Endodermal cell (in vitro differentiated cells): ENCODE data around the gene NXPE1. TPM values are rescaled to one million over a fixed set of nuclear protein-coding genes. Genes with fewer than 3 reads are reported as not detected.
A peak's percentile ranks its signal among the peaks of the same experiment; 100 is the strongest.
"Not testable (repeated sequence)": the region's sequence is repeated elsewhere in the genome, so short reads cannot be mapped to it uniquely, and the experiment has no call there.

Experiments
- DNase-seq: peaks from one replicate; pipeline ENCODE4 v3.0.0-alpha.2; 2017
- H3K27ac ChIP-seq: 2 replicates; pipeline ENCODE4 v1.5.1; 2013; ENCODE audit warnings: mild to moderate bottlenecking, low read depth, low read length, moderate library complexity
- H3K27me3 ChIP-seq: 2 replicates; pipeline ENCODE4 v1.6.1; 2013; ENCODE audit warnings: mild to moderate bottlenecking, low read length, moderate library complexity; ENCODE audit not compliant: insufficient read depth, control insufficient read depth, poor library complexity, severe bottlenecking
- H3K36me3 ChIP-seq: 2 replicates; pipeline ENCODE4 v1.7.0; 2013; ENCODE audit warnings: mild to moderate bottlenecking, low read length, moderate library complexity; ENCODE audit not compliant: control insufficient read depth, insufficient read depth
- H3K4me1 ChIP-seq: one replicate; pipeline ENCODE4 v1.7.0; 2013; ENCODE audit warnings: low read length; ENCODE audit not compliant: control insufficient read depth, insufficient read depth
- H3K4me3 ChIP-seq: 2 replicates; pipeline ENCODE4 v1.5.1; 2013; ENCODE audit warnings: mild to moderate bottlenecking, low read length, moderate library complexity
- H3K9ac ChIP-seq: 2 replicates; pipeline ENCODE4 v1.6.1; 2013; ENCODE audit warnings: mild to moderate bottlenecking, low read length, moderate library complexity; ENCODE audit not compliant: poor library complexity, severe bottlenecking; ENCODE audit errors: extremely low read depth
- H3K9me3 ChIP-seq: 2 replicates; pipeline ENCODE4 v1.6.1; 2013; ENCODE audit warnings: mild to moderate bottlenecking, low read length, moderate library complexity; ENCODE audit not compliant: control insufficient read depth
- H3K27ac Mint-ChIP-seq: 2 replicates; pipeline ENCODE4 v1.8.0; 2020; ENCODE audit warnings: mixed read lengths
- H3K27me3 Mint-ChIP-seq: 2 replicates; pipeline ENCODE4 v1.8.0; 2021; ENCODE audit warnings: mild to moderate bottlenecking, mixed read lengths; ENCODE audit not compliant: insufficient read depth
- H3K36me3 Mint-ChIP-seq: 2 replicates; pipeline ENCODE4 v1.8.0; 2020; ENCODE audit warnings: low read depth, mixed read lengths
- H3K4me1 Mint-ChIP-seq: 2 replicates; pipeline ENCODE4 v1.8.0; 2020; ENCODE audit warnings: mixed read lengths
- H3K4me3 Mint-ChIP-seq: 2 replicates; pipeline ENCODE4 v1.8.0; 2020; ENCODE audit warnings: mild to moderate bottlenecking, moderate library complexity, mixed read lengths
- H3K9me3 Mint-ChIP-seq: 2 replicates; pipeline ENCODE4 v1.8.0; 2020; ENCODE audit warnings: mild to moderate bottlenecking, mixed read lengths
- CTCF ChIP-seq: fragments of 200-600 bp; sonication (generic); conservative IDR thresholded peaks from 2 replicates; pipeline ENCODE4 v1.5.0; 2021; ENCODE audit warnings: antibody characterized with exemption, mild to moderate bottlenecking
- WGBS, 2 experiments: methylation state at CpG; one replicate each; pipeline versions ENCODE4 v1.1.5 to v1.1.7; 2013; ENCODE audit warnings: missing lambda C conversion rate in 2 of 2, mixed read lengths in 1 of 2; ENCODE audit not compliant: insufficient coverage in 1 of 2, insufficient read length in 1 of 2; 5-methylcytosine and 5-hydroxymethylcytosine counted together
- total RNA-seq, 2 donors: library from RNA; stranded (reverse); fragmentation: NEBNext Ultra II Directional in 1 of 2; extraction: Animal tissue kit (Norgen Biotek cat#: 25700) in 1 of 2; gene quantifications; 2 replicates in 1 of 2; 3 replicates in 1 of 2; pipeline ENCODE4 v1.2.1, GENCODE V29; 2021

The NXPE1 gene
- total RNA-seq, 2 donors from 2014 or later: not detected

DNA sequence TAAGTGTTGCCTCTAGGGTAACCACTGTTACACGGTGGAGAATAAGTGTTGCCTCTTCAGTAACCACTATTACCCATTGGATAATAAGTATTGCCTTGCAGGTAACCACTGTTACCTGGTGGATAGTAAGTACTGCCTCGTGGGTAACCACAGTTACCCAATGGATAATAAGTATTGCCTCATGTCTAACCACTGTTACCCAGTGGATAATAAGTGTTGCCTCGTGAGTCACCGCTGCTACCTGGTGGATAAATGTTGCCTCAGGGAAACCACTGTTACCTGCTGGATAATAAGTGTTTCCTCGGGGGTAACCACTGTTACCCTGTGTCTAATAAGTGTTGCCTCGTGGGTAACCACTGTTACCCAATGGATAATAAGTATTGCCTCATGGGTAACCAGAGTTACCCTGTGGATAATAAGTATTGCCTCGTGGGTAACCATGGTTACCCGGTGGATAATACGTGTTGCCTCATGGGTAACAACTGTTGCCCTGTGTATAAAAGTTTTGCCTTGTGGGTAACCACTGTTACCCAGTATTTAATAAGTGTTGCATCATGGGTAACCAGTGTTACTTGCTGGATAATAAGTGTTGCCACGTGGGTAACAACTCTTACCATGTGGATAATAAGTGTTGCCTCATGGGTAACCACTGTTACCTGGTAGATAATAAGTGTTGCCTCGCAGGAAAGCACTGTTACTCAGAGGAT is 48.2 kb upstream of the NXPE1 start:
- H3K36me3 Mint-ChIP-seq: no peaks in the 10 kb centered on the region
- no peak overlapping the region for H3K27ac ChIP-seq
- no peak for TF ChIP-seq CTCF
- no peak overlapping the region for H3K4me3 Mint-ChIP-seq
- no peaks in the 10 kb centered on the region for H3K36me3 ChIP-seq
- H3K27me3 ChIP-seq: no peaks in the 10 kb centered on the region
- 89 to 95% methylated on average over 9 to 11 of the region's 11 CpGs for WGBS, 2 experiments
- no peak overlapping the region for H3K9ac ChIP-seq
- no peaks in the 10 kb centered on the region for H3K4me1 Mint-ChIP-seq
- H3K27ac Mint-ChIP-seq: no peak overlapping the region
- peak; percentile 2 for DNase-seq
- H3K27me3 Mint-ChIP-seq: no peaks in the 10 kb centered on the region
- H3K9me3 Mint-ChIP-seq: peaks cover 75% of the 10 kb centered on the region
- H3K4me3 ChIP-seq: no peak overlapping the region
- peaks cover 99% of the 10 kb centered on the region for H3K9me3 ChIP-seq
- no peaks in the 10 kb centered on the region for H3K4me1 ChIP-seq

DNA sequence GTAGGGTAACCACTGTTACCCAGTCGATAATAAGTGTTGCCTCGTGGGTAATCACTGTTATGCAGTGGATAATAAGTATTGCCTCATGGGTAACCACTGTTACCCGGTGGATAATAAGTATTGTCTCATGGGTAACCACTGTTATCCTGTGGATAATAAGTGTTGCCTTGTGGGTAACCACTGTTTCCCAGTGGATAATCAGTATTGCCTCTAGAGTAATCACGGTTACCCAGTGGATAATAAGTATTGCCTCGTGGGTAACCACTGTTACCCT is 47.1 kb upstream of the NXPE1 start:
- H3K9ac ChIP-seq, H3K27ac ChIP-seq, H3K36me3 ChIP-seq, H3K4me1 Mint-ChIP-seq, H3K27me3 Mint-ChIP-seq, DNase-seq, H3K27ac Mint-ChIP-seq, H3K4me3 ChIP-seq, H3K4me3 Mint-ChIP-seq, H3K4me1 ChIP-seq, H3K27me3 ChIP-seq, H3K36me3 Mint-ChIP-seq: not testable (repeated sequence)
- peaks cover 88% of the 10 kb centered on the region for H3K9me3 ChIP-seq
- peaks cover 63% of the 10 kb centered on the region for H3K9me3 Mint-ChIP-seq
- WGBS, 2 experiments: 92 to 95% methylated on average over 4 to 5 of the region's 5 CpGs

DNA sequence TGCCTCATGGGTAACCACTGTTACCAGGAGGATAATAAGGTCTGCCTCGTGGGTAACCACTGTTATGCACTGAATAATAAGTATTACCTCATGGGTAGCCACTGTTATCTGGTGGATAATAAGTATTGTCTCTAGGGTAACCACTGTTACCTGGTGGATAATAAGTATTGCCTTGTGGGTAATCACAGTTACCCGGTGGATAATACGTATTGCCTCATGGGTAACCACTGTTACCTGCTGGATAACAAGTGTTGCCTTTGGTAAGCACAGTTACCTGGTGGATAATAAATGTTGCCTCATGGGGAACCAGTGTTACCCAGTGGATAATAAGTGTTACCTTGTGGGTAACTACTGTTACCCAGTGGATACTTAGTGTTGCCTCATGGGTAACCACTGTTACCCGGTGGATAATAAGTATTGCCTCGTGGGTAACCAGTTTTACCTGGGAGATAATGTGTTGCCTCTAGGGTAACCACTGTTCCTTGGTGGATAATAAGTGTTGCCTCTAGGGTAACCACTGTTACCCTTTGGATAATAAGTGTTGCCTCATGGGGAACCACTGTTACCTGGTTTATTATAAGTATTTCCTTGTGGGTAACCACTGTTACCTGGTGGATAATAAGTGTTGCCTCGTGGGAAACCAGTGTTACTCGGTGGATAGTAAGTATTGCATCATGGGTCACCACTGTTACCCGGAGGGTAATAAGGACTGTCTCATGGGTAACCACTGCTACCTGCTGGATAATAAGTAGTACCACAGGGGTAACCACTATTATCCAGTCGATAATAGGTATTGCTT is 46.5 kb upstream of the NXPE1 start:
- Mint-ChIP-seq H3K27me3 (no peaks in the 10 kb centered on the region), H3K4me3 (no peak overlapping the region), H3K9me3 (peaks cover 58% of the 10 kb centered on the region), H3K36me3 (no peaks in the 10 kb centered on the region), H3K4me1 (no peaks in the 10 kb centered on the region), H3K27ac (no peak overlapping the region)
- Histone ChIP-seq H3K9ac (no peak overlapping the region), H3K4me3 (no peak overlapping the region), H3K27ac (no peak overlapping the region), H3K4me1 (no peaks in the 10 kb centered on the region), H3K9me3 (peaks cover 83% of the 10 kb centered on the region), H3K27me3 (no peaks in the 10 kb centered on the region), H3K36me3 (no peaks in the 10 kb centered on the region)
- peak; percentile 1 for DNase-seq
- WGBS, 2 experiments: 92 to 96% methylated on average over 7 to 9 of the region's 9 CpGs
- no peak for TF ChIP-seq CTCF
